Measurements from ENCODE around the gene ADAMTS8.

DNA sequence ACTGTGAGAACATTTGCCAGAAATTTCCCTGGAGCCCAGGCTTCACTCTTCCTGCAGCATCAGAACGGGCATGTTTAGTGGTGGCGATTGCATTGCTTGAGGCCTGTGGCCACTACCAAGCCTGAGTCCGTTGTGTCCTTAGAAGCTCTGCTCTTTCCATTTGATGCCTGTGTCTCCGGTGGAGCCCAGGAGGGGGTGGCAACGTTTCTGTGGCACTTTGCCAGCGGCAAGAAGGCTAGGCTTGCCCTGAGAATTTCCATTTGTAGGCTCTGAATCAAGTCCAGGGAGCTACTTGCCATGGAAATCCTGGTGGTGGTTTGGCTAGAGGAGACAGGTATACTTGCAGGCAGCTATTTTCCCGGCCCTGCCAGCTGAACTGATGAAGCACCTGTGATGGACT, 47.1 kb downstream of the ADAMTS8 start:
- TF ChIP-seq, protein P1, sequence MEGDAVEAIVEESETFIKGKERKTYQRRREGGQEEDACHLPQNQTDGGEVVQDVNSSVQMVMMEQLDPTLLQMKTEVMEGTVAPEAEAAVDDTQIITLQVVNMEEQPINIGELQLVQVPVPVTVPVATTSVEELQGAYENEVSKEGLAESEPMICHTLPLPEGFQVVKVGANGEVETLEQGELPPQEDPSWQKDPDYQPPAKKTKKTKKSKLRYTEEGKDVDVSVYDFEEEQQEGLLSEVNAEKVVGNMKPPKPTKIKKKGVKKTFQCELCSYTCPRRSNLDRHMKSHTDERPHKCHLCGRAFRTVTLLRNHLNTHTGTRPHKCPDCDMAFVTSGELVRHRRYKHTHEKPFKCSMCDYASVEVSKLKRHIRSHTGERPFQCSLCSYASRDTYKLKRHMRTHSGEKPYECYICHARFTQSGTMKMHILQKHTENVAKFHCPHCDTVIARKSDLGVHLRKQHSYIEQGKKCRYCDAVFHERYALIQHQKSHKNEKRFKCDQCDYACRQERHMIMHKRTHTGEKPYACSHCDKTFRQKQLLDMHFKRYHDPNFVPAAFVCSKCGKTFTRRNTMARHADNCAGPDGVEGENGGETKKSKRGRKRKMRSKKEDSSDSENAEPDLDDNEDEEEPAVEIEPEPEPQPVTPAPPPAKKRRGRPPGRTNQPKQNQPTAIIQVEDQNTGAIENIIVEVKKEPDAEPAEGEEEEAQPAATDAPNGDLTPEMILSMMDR (IDR thresholded peaks at IDR 0.05): peak in 1 of 12 donors; percentile 12
- no peak for TF ChIP-seq POLR2A (IDR thresholded peaks at IDR 0.05)

Data from heart left ventricle (tissue), 13 donors.